PFSK-1 (cell line): ENCODE data around the gene PPP1R3A.

Experiments
- FOXP2 ChIP-seq: optimal IDR thresholded peaks from 2 replicates; pipeline ENCODE3; 2011; ENCODE audit warnings: borderline replicate concordance, control low read depth, inconsistent platforms; ENCODE audit not compliant: insufficient read depth; ENCODE audit errors: extremely low read length, extremely low read depth
- POLR2AphosphoS5 ChIP-seq: IDR thresholded peaks from 2 replicates; pipeline ENCODE4 v1.6.1; 2012; ENCODE audit warnings: low read depth, mild to moderate bottlenecking, control low read depth, low read length, moderate library complexity
- SIN3A ChIP-seq: IDR thresholded peaks from 2 replicates; pipeline ENCODE4 v1.6.1; 2012; ENCODE audit warnings: mild to moderate bottlenecking, low read length, moderate library complexity, borderline replicate concordance; ENCODE audit not compliant: insufficient read depth
- TAF1 ChIP-seq: IDR thresholded peaks from 2 replicates; pipeline ENCODE4 v1.6.1; 2012; ENCODE audit warnings: low read length, control low read depth, borderline replicate concordance; ENCODE audit not compliant: insufficient read depth
- TF ChIP-seq, protein P1 (sequence below), 2 experiments: IDR thresholded peaks; 2 replicates each; pipeline versions ENCODE4 v1.6.1 to v1.8.0; 2011 to 2012; ENCODE audit warnings: low read depth in 2 of 2, low read length in 2 of 2, control low read depth in 1 of 2, inconsistent platforms in 1 of 2, mild to moderate bottlenecking in 1 of 2, moderate library complexity in 1 of 2; ENCODE audit not compliant: insufficient read depth in 1 of 2

PPP1R3A gene

DNA sequence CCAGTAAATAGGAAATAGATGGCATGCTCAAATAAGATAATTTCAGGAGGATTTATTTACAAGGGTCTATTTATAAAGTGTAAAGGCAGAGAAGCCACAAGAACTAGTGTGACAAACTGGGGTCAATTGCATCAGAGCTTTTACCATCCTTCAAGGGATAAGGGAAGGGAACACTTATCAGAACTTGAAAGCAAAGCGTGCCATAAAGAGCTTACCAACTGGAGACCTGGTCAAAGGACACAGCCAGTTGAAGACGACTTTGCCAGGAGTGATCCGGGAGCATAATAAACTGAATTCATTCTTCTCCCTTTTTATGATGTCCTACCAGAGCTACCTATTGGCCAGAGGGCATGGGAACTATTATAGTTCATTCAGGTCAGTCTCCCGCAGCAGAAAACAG, 3.2 kb upstream of the PPP1R3A start:
- TF ChIP-seq, protein P1, sequence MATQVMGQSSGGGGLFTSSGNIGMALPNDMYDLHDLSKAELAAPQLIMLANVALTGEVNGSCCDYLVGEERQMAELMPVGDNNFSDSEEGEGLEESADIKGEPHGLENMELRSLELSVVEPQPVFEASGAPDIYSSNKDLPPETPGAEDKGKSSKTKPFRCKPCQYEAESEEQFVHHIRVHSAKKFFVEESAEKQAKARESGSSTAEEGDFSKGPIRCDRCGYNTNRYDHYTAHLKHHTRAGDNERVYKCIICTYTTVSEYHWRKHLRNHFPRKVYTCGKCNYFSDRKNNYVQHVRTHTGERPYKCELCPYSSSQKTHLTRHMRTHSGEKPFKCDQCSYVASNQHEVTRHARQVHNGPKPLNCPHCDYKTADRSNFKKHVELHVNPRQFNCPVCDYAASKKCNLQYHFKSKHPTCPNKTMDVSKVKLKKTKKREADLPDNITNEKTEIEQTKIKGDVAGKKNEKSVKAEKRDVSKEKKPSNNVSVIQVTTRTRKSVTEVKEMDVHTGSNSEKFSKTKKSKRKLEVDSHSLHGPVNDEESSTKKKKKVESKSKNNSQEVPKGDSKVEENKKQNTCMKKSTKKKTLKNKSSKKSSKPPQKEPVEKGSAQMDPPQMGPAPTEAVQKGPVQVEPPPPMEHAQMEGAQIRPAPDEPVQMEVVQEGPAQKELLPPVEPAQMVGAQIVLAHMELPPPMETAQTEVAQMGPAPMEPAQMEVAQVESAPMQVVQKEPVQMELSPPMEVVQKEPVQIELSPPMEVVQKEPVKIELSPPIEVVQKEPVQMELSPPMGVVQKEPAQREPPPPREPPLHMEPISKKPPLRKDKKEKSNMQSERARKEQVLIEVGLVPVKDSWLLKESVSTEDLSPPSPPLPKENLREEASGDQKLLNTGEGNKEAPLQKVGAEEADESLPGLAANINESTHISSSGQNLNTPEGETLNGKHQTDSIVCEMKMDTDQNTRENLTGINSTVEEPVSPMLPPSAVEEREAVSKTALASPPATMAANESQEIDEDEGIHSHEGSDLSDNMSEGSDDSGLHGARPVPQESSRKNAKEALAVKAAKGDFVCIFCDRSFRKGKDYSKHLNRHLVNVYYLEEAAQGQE (IDR thresholded peaks at IDR 0.05; ENCODE audit: insufficient read depth in 1 of 2, low read depth in 2 of 2, low read length in 2 of 2) = no peak
- TF ChIP-seq POLR2AphosphoS5 (no peak), FOXP2 (no peak), SIN3A (no peak), TAF1 (no peak)

DNA sequence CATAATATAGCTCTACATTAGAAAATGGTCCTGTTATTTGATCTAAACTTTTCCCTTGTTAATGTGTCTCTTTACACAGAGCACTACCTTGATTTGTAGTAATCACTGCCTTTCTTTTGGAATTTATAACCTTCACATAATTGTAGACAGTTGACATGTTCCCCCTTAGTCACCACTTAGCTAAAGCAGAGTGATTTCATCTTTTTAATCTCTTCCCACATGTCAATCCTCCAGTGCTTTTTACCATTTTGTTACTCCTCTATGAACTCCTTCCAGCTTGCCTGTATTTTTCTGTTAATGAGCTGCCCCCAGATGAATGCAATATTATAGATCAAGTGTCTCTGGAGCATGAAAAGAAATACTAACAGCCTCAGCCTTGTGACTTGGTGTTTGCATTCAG, 2.6 kb upstream of the PPP1R3A start:
- TF ChIP-seq, protein P1 (IDR thresholded peaks at IDR 0.05; ENCODE audit: insufficient read depth in 1 of 2, low read depth in 2 of 2, low read length in 2 of 2) = no peak

DNA sequence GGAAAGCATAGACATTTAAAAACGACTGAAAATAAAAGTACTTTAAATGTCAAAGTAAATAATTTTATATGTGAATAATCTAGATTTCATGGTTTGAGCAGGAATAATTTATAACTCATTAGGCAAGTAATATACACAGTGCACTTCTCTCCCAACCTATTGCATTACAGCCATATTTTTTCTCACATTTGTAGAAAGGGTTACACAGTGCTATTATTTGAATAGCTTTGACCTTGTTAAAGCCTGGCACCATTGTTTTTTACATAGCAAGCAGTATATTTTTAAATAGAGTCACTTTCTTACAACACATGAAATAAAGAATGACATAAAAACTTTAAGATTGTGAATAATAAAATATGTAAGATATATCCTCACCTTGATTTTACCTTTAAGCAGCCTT, 969 bp downstream of the PPP1R3A start:
- TF ChIP-seq SIN3A (no peak), POLR2AphosphoS5 (no peak), TAF1 (no peak), FOXP2 (no peak)
- TF ChIP-seq, protein P1 (IDR thresholded peaks at IDR 0.05; ENCODE audit: insufficient read depth in 1 of 2, low read depth in 2 of 2, low read length in 2 of 2) = no peak

DNA sequence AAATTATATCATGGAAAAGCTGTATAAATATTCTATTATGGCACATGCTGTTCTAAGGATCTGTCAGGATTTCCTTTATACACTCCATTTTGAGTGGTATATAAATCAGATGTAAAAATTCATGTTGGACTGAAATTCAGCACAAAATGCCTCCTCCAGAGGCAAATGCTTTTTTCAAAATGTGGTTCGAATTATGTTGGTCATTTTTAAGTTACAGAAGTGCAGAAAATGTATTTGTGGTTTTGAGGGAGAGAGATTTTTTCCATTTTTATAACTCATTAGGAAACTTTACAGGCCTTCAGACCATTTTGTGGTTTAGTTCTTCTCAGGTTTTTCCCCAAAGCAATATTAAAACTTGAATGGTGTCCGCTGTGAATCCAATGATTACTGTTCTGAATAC, 2.9 kb downstream of the PPP1R3A start:
- TF ChIP-seq FOXP2 (no peak), SIN3A (no peak)

DNA sequence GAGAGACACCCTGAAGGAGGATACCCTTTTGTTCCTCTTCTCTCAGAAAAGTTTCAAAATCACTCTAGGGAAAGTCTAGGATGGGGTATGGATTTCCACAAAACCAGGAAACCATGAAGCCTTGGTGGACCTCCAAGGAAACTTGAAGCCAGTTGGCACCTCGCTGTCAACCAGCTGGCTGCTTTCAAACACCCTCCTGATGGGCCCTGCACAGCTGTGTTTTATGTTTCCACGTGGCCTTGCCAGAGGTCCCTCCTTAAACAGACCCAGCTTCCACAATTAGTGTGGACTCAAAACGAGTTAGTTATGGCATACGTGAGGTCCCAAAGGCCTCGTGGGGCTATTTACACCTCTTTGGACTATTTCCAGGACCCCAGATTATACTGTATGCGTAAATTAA, 5.9 kb downstream of the PPP1R3A start:
- TF ChIP-seq, protein P1 (IDR thresholded peaks at IDR 0.05; ENCODE audit: insufficient read depth in 1 of 2, low read depth in 2 of 2, low read length in 2 of 2) = no peak
- TF ChIP-seq POLR2AphosphoS5 (no peak), FOXP2 (no peak), TAF1 (no peak), SIN3A (no peak)
